SK-N-SH treated with all-trans-retinoic acid at 6 μM for 48 hours (cell line): ENCODE measurements around the gene CTBP1.
A peak's percentile ranks its signal among the peaks of the same experiment; 100 is the strongest.

Source experiments
- ATAC-seq: fragments of 200-7000 bp; cut with Tn5 transposase; 3 replicates; pipeline ENCODE4 v1.9.1; 2020; ENCODE audit warnings: mild to moderate bottlenecking, moderate library complexity
- ARNTL ChIP-seq: fragments of 450-650 bp; formaldehyde crosslinking; IDR thresholded peaks from 2 replicates; pipeline ENCODE4 v1.5.0; 2020; ENCODE audit warnings: low read depth, mild to moderate bottlenecking, moderate library complexity, borderline replicate concordance
- BACH2 ChIP-seq: fragments of 250-450 bp; sonication (Bioruptor Pico); IDR thresholded peaks from 2 replicates; pipeline ENCODE4 v1.9.0; 2021; ENCODE audit warnings: mild to moderate bottlenecking, borderline replicate concordance
- CREB5 ChIP-seq: fragments of 250-450 bp; sonication (Bioruptor Pico); IDR thresholded peaks from 2 replicates; pipeline ENCODE4 v1.5.1; 2020; ENCODE audit warnings: low read depth, mild to moderate bottlenecking, moderate library complexity
- CSRNP3 ChIP-seq: fragments of 250-450 bp; sonication (Bioruptor Pico); IDR thresholded peaks from 2 replicates; pipeline ENCODE4 v1.5.1; 2021; ENCODE audit warnings: mild to moderate bottlenecking, moderate library complexity
- ISL1 ChIP-seq: fragments of 250-450 bp; sonication (Bioruptor Pico); IDR thresholded peaks from 2 replicates; pipeline ENCODE4 v2.1.2; 2022; ENCODE audit warnings: mild to moderate bottlenecking, moderate library complexity
- OSR1 ChIP-seq: fragments of 250-450 bp; sonication (Bioruptor Pico); IDR thresholded peaks from 2 replicates; pipeline ENCODE4 v1.8.0; 2022; ENCODE audit warnings: moderate library complexity, mild to moderate bottlenecking, inconsistent platforms
- PATZ1 ChIP-seq: fragments of 250-450 bp; sonication (Bioruptor Pico); IDR thresholded peaks from 2 replicates; pipeline ENCODE4 v1.8.0; 2020; ENCODE audit warnings: mild to moderate bottlenecking, moderate library complexity, borderline replicate concordance
- POU6F1 ChIP-seq: fragments of 250-450 bp; sonication (Bioruptor Pico); IDR thresholded peaks from 2 replicates; pipeline ENCODE4 v1.8.0; 2021; ENCODE audit warnings: low read depth, mild to moderate bottlenecking, moderate library complexity, borderline replicate concordance
- PPARA ChIP-seq: fragments of 250-450 bp; sonication (Bioruptor Pico); IDR thresholded peaks from 2 replicates; pipeline ENCODE4 v1.5.0; 2020; ENCODE audit warnings: mild to moderate bottlenecking, borderline replicate concordance
- RARB ChIP-seq: fragments of 250-450 bp; sonication (Bioruptor Pico); IDR thresholded peaks from 2 replicates; pipeline ENCODE4 v1.8.0; 2021; ENCODE audit warnings: mild to moderate bottlenecking, moderate library complexity
- SNAI2 ChIP-seq: fragments of 250-450 bp; sonication (Bioruptor Pico); IDR thresholded peaks from 2 replicates; pipeline ENCODE4 v1.5.0; 2020; ENCODE audit warnings: mild to moderate bottlenecking, moderate library complexity
- TCF4 ChIP-seq: fragments of 250-450 bp; sonication (Bioruptor Pico); IDR thresholded peaks from 2 replicates; pipeline ENCODE4 v1.8.0; 2021; ENCODE audit warnings: mild to moderate bottlenecking, moderate library complexity, borderline replicate concordance
- TSHZ2 ChIP-seq: fragments of 250-450 bp; sonication (Bioruptor Pico); IDR thresholded peaks from 2 replicates; pipeline ENCODE4 v1.5.0; 2020; ENCODE audit warnings: mild to moderate bottlenecking, moderate library complexity
- ZC3H10 ChIP-seq: fragments of 250-450 bp; sonication (Bioruptor Pico); IDR thresholded peaks from 2 replicates; pipeline ENCODE4 v1.5.1; 2021; ENCODE audit warnings: mild to moderate bottlenecking, moderate library complexity
- ZFP3 ChIP-seq: fragments of 250-450 bp; sonication (Bioruptor Pico); IDR thresholded peaks from 2 replicates; pipeline ENCODE4 v1.5.0; 2020; ENCODE audit warnings: mild to moderate bottlenecking, moderate library complexity
- ZFP30 ChIP-seq: fragments of 450-650 bp; formaldehyde crosslinking; IDR thresholded peaks from 2 replicates; pipeline ENCODE4 v1.5.0; 2022; ENCODE audit warnings: mild to moderate bottlenecking, moderate library complexity

Gene CTBP1

GRCh38 chr4:1247864-1248244 is 1.1 kb downstream of the CTBP1 start:
- ATAC-seq, result peak; percentile 72
- no peak for TF ChIP-seq PATZ1
- TF ChIP-seq SNAI2 (CRISPR knock-in tag), result no peak
- TF ChIP-seq TSHZ2 (CRISPR knock-in tag), result no peak
- TF ChIP-seq CREB5 (CRISPR knock-in tag), result no peak
- TF ChIP-seq ZFP3, result no peak
- TF ChIP-seq BACH2, result no peak
- no peak for TF ChIP-seq CSRNP3 (CRISPR knock-in tag)
- TF ChIP-seq TCF4 (CRISPR knock-in tag), result no peak
- no peak for TF ChIP-seq ZC3H10
- TF ChIP-seq, all 23 proteins: peak for 0

GRCh38 chr4:1246901-1247863 is 1.7 kb downstream of the CTBP1 start:
- peak; percentile 25 for ATAC-seq
- TF ChIP-seq ISL1 (no peak), ZFP3 (peak; percentile 85)

GRCh38 chr4:1246111-1246881 is 2.6 kb downstream of the CTBP1 start:
- TF ChIP-seq POU6F1 (CRISPR knock-in tag), result no peak
- no peak for TF ChIP-seq CSRNP3 (CRISPR knock-in tag)
- TF ChIP-seq ARNTL (CRISPR knock-in tag), result no peak
- no peak for TF ChIP-seq ZC3H10
- TF ChIP-seq PPARA (CRISPR knock-in tag), result no peak
- TF ChIP-seq RARB (CRISPR knock-in tag), result no peak
- TF ChIP-seq TSHZ2 (CRISPR knock-in tag), result no peak
- no peak for TF ChIP-seq CREB5 (CRISPR knock-in tag)
- no peak for TF ChIP-seq ISL1
- TF ChIP-seq ZFP30, result no peak
- no peak for TF ChIP-seq OSR1 (CRISPR knock-in tag)
- TF ChIP-seq TCF4 (CRISPR knock-in tag), result no peak
- TF ChIP-seq, all 23 proteins: peak for 0
- no peak for ATAC-seq
